ENCODE results near the gene L3MBTL4.
"Not testable (repeated sequence)": the region's sequence is repeated elsewhere in the genome, so short reads cannot be mapped to it uniquely, and the experiment has no call there.

L3MBTL4 gene

DNA sequence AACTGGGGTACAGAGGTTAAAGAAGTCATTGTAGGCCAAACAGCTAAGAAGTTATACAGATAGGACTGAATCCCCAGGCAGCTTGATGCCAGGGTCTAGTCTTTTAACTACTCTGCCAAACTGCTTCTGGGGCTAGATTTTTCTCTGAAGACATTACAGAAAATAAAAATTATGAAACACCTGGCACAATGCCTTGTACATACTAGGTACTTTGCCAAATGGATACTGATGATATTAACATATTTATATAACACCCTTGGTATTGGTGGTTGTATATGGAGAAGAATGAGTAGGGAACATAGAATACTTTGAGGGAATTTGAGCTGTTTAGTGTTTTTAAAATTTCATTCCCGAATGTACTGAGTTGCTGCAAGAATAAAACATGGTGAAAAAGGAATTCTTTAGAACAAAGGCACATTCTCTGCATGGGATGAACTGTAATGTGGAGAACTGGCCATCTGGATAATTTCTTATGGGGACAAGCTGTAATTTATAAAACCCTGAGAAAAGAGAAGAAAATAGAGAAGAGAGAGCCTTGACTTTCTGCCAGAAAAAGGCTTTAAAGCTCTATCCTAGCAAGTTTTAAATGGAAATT is 308.5 kb downstream of the L3MBTL4 start:
- FAIRE-seq = no peak
- TF ChIP-seq, protein P1, sequence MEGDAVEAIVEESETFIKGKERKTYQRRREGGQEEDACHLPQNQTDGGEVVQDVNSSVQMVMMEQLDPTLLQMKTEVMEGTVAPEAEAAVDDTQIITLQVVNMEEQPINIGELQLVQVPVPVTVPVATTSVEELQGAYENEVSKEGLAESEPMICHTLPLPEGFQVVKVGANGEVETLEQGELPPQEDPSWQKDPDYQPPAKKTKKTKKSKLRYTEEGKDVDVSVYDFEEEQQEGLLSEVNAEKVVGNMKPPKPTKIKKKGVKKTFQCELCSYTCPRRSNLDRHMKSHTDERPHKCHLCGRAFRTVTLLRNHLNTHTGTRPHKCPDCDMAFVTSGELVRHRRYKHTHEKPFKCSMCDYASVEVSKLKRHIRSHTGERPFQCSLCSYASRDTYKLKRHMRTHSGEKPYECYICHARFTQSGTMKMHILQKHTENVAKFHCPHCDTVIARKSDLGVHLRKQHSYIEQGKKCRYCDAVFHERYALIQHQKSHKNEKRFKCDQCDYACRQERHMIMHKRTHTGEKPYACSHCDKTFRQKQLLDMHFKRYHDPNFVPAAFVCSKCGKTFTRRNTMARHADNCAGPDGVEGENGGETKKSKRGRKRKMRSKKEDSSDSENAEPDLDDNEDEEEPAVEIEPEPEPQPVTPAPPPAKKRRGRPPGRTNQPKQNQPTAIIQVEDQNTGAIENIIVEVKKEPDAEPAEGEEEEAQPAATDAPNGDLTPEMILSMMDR (IDR thresholded peaks at IDR 0.05; ENCODE audit: insufficient read depth, missing control alignments) = no peak
- no peak for DNase-seq (ENCODE audit: insufficient read length, low spot score)

DNA sequence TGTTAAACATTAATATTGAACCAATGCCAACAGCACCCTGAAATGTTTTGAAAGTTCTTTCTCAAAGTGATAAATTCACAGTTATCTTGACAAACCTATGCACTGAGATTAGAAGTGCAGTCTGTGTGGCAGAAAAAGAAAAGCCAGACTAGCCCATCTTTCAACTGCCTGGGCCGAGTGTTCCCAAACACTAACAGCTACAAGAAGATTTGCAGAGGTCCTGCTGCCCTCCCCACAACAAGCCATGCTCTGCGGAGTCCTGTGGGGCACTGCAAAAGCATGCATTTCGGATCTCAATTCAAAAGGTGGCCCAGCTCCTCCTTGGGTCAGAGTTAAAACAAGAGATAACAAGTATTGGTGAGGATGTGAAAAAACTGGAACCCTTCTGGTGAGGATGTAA is 311.0 kb downstream of the L3MBTL4 start:
- DNase-seq (ENCODE audit: insufficient read length, low spot score) = no peak

DNA sequence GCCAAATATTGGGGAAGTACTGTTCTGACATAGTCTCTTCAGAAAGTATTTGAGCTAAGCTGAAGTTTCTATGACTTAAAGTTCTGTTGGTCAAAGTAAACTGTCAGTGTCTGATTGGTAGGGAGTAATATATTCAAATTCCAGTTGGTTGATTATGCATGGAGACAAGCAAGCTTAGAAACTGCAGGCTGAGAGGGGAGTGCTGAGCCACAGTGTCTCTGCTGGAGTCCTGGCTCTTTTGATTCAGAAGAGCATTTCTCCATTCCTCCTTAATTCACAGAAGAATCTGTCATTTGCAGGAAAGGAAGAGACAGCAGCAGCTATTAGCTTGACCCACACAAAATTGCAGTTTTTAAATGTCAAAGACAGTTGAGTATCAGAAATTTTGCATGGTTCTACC is 318.0 kb downstream of the L3MBTL4 start:
- FAIRE-seq (no peak), DNase-seq (ENCODE audit: insufficient read length, low spot score) (no peak)
- TF ChIP-seq, protein P1 (IDR thresholded peaks at IDR 0.05; ENCODE audit: insufficient read depth, missing control alignments) = no peak

More for the DNA sequence above, 311.0 kb downstream of the L3MBTL4 start:
- TF ChIP-seq, protein P1 (IDR thresholded peaks at IDR 0.05; ENCODE audit: insufficient read depth, missing control alignments) = no peak
- FAIRE-seq = no peak

DNA sequence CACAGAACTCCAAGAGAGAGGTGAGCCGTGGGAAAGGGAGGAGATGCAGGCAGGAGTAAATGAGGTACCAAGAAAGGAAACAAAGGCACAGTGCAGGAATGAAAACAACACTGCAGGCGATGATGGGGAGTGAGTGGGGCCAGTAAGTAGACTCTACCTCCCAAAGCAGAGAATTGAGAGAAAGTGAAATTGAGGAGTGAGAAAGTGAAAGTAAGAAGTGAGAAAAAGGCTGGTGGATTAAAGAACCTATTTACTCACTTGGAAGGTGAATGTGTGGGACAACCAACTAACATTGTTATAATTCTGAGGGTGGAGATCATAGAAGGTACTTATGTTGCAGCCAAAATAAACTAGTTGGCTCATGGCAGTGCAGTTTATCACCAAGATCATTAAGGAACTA is 326.3 kb downstream of the L3MBTL4 start:
- no peak for FAIRE-seq
- TF ChIP-seq, protein P1 (IDR thresholded peaks at IDR 0.05; ENCODE audit: insufficient read depth, missing control alignments) = no peak
- no peak for DNase-seq (ENCODE audit: insufficient read length, low spot score)

DNA sequence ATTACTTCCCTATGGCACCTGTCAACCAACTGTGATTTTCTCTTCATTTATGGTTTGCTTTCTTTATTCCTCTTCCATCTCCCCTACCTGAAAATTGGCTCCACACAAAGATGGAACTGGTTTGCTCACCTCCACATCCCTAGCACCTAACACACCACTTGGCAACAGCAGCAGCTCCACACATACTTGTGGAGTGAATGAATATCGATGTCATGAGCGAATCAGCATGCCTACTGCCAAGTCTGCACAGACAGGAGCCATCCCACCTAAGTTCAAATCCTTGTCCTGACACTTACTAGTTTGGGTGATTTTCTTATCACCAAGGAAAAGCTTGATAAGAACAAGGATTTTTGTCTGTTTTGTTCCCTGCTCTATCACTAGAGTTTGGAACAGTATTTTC is 328.0 kb downstream of the L3MBTL4 start:
- TF ChIP-seq, protein P1 (IDR thresholded peaks at IDR 0.05; ENCODE audit: insufficient read depth, missing control alignments) = no peak
- DNase-seq (ENCODE audit: insufficient read length, low spot score) (no peak), FAIRE-seq (no peak)

DNA sequence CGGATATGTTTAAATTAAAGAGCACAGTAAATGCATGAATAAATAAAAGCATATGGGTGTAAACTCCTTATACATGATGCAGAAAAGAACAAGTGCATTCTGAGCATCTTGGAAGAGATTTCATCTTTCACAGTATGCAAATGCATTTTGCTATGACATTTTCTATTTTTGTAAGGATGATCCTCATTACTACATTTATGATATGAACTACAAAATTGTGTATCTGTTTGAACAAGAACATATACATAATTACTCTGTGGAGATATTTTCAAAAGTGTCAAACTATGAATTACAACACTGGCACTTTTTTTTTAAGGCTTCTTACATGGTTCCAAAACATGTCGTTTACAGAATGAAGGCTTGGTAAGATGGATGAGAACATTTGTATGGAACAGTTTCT is 335.3 kb downstream of the L3MBTL4 start:
- no peak for FAIRE-seq
- TF ChIP-seq, protein P1 (IDR thresholded peaks at IDR 0.05; ENCODE audit: insufficient read depth, missing control alignments) = no peak

DNA sequence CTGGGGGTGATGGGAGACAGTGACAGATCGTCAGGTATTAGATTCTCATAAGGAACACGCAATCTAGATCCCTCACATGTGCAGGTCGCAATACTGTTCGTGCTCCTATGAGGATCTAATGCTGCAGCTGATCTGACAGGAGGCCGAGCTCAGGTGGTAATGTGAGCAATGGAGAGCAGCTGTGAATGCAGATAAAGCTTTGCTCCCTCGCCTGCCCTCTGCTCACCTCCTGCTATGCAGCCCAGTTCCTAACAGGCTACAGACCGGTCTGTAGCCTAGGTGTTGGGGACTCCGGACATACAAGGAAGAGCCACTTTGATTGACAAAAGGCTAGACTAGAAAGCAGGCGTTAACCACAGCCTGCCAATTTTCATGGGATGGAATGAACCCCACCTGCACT is 335.8 kb downstream of the L3MBTL4 start:
- TF ChIP-seq, protein P1 (IDR thresholded peaks at IDR 0.05; ENCODE audit: insufficient read depth, missing control alignments) = no peak
- FAIRE-seq (no peak), DNase-seq (ENCODE audit: insufficient read length, low spot score) (no peak)

More for the DNA sequence above, 335.3 kb downstream of the L3MBTL4 start:
- no peak for DNase-seq (ENCODE audit: insufficient read length, low spot score)

DNA sequence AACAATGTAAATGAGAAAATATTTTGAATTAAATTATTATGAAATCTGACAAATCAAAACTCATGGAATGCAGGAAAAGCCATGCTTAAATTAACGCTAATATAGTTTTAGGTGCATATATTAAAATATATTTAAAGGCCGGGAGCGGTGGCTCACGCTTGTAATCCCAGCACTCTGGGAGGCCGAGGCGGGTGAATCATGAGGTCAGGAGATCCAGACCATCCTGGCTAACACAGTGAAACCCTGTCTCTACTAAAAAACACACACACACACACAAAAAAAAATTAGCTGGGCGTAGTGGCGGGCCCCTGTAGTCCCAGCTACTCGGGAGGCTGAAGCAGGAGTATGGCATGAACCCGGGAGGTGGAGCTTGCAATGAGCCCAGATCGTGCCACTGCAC is 342.3 kb downstream of the L3MBTL4 start:
- FAIRE-seq; DNase-seq (ENCODE audit: insufficient read length, low spot score): not testable (repeated sequence)
